Suprapubic skin (tissue), 4 donors: ENCODE measurements around the gene PHRF1.

Experiments used
- CTCF ChIP-seq, 2 donors: fragments of 200-600 bp in 1 of 2; fragments of 450-650 bp in 1 of 2; sonication (generic) in 1 of 2; IDR thresholded peaks; one replicate each; pipeline ENCODE4 v1.5.1; 2016 to 2019; ENCODE audit warnings: antibody characterized with exemption in 2 of 2, mild to moderate bottlenecking in 1 of 2, moderate library complexity in 1 of 2
- POLR2A ChIP-seq, 2 donors: fragments of 450-650 bp; IDR thresholded peaks; one replicate each; pipeline ENCODE4 v1.6.1; 2017; ENCODE audit warnings: antibody characterized with exemption in 2 of 2, mild to moderate bottlenecking in 2 of 2, moderate library complexity in 2 of 2
- POLR2AphosphoS5 ChIP-seq, 3 donors: sonication (generic); formaldehyde crosslinking; IDR thresholded peaks; one replicate each; pipeline ENCODE4 v1.6.1; 2017; ENCODE audit warnings: antibody characterized with exemption in 3 of 3

GRCh38 chr11:623349-623869 lies 47.1 kb downstream of the PHRF1 start:
- TF ChIP-seq CTCF (IDR thresholded peaks at IDR 0.05) (no peak), POLR2A (IDR thresholded peaks at IDR 0.05) (no peak), POLR2AphosphoS5 (IDR thresholded peaks at IDR 0.05) (no peak)
